Tibial nerve (tissue), 4 donors: ENCODE data around the gene MTMR10.

Experiments used
- CTCF ChIP-seq, 5 experiments: fragments of 200-600 bp in 3 of 5; fragments of 450-650 bp in 2 of 5; sonication (generic) in 3 of 5; IDR thresholded peaks; one replicate each; pipeline ENCODE4 v1.5.1; 2016 to 2019; ENCODE audit warnings: antibody characterized with exemption in 5 of 5, mild to moderate bottlenecking in 3 of 5, moderate library complexity in 2 of 5
- EP300 ChIP-seq, 2 donors: sonication (generic); formaldehyde crosslinking; IDR thresholded peaks; one replicate each; pipeline ENCODE4 v1.6.1; 2017; ENCODE audit warnings: antibody characterized with exemption in 2 of 2, mild to moderate bottlenecking in 1 of 2
- POLR2A ChIP-seq, 2 donors: fragments of 450-650 bp; IDR thresholded peaks; one replicate each; pipeline ENCODE4 v1.6.1; 2017; ENCODE audit warnings: antibody characterized with exemption in 2 of 2, mild to moderate bottlenecking in 2 of 2, moderate library complexity in 2 of 2

GRCh38 chr15:30905821-30906220, 85.6 kb downstream of the MTMR10 start:
- TF ChIP-seq CTCF (IDR thresholded peaks at IDR 0.05) (no peak), POLR2A (IDR thresholded peaks at IDR 0.05) (no peak), EP300 (IDR thresholded peaks at IDR 0.05) (no peak)
